GM13976 (cell line): ENCODE measurements around the gene CEP85L.

Experiments
- DNase-seq: peaks from one replicate; pipeline ENCODE4 v3.0.0; 2012; ENCODE audit warnings: low spot score
- CTCF ChIP-seq: IDR thresholded peaks from 2 replicates; pipeline ENCODE4 v1.5.1; 2012; ENCODE audit warnings: borderline replicate concordance, mild to moderate bottlenecking; ENCODE audit not compliant: insufficient read depth; ENCODE audit errors: extremely low read depth, missing control alignments, control extremely low read depth
- in situ Hi-C: fragments of 300-500 bp; cut with MboI; formaldehyde crosslinking; loops from one replicate; pipeline ENCODE4 v1.12.0; 2022; ENCODE audit warnings: low sequenced_read_pairs, mixed read lengths, inconsistent platforms; ENCODE audit not compliant: unreplicated experiment

Gene CEP85L

GRCh38 chr6:118641042-118641441, 10.3 kb downstream of the CEP85L start:
- in situ Hi-C loops, result no loop called here
- no peak for TF ChIP-seq CTCF

GRCh38 chr6:118639054-118639964, 12.1 kb downstream of the CEP85L start:
- no peak for TF ChIP-seq CTCF
- peak; percentile 37 for DNase-seq
- in situ Hi-C loops, result no loop called here

More at GRCh38 chr6:118641042-118641441, 10.3 kb downstream of the CEP85L start:
- DNase-seq, result no peak

- no peak for TF ChIP-seq CTCF
- in situ Hi-C loops, result no loop called here
Observed at GRCh38 chr6:118638288-118638687, 13.1 kb downstream of the CEP85L start.

GRCh38 chr6:118635909-118636735, 15.3 kb downstream of the CEP85L start:
- DNase-seq, result no peak
- in situ Hi-C loops, result no loop called here
- TF ChIP-seq CTCF, result no peak

More at GRCh38 chr6:118638288-118638687, 13.1 kb downstream of the CEP85L start:
- DNase-seq, result no peak

- no peak for DNase-seq
- TF ChIP-seq CTCF, result no peak
- in situ Hi-C loops, result no loop called here
Observed at GRCh38 chr6:118632359-118632758, 19.0 kb downstream of the CEP85L start.

GRCh38 chr6:118630923-118631322, 20.5 kb downstream of the CEP85L start:
- in situ Hi-C loops, result no loop called here

More at GRCh38 chr6:118630923-118631322, 20.5 kb downstream of the CEP85L start:
- TF ChIP-seq CTCF, result no peak
- no peak for DNase-seq
